Stimulated activated CD8-positive, alpha-beta memory T cell treated with anti-CD3 and anti-CD28 coated beads, Interleukin-2, amount 100 ng/mL, for 48 hours (primary cell): Measurements from ENCODE around the gene ZNF714.

Experiments used
- DNase-seq, 2 donors: peaks; one replicate each; pipeline ENCODE4 v3.0.0-alpha.2; 2020; ENCODE audit warnings: low read depth in 2 of 2

The ZNF714 gene

DNA sequence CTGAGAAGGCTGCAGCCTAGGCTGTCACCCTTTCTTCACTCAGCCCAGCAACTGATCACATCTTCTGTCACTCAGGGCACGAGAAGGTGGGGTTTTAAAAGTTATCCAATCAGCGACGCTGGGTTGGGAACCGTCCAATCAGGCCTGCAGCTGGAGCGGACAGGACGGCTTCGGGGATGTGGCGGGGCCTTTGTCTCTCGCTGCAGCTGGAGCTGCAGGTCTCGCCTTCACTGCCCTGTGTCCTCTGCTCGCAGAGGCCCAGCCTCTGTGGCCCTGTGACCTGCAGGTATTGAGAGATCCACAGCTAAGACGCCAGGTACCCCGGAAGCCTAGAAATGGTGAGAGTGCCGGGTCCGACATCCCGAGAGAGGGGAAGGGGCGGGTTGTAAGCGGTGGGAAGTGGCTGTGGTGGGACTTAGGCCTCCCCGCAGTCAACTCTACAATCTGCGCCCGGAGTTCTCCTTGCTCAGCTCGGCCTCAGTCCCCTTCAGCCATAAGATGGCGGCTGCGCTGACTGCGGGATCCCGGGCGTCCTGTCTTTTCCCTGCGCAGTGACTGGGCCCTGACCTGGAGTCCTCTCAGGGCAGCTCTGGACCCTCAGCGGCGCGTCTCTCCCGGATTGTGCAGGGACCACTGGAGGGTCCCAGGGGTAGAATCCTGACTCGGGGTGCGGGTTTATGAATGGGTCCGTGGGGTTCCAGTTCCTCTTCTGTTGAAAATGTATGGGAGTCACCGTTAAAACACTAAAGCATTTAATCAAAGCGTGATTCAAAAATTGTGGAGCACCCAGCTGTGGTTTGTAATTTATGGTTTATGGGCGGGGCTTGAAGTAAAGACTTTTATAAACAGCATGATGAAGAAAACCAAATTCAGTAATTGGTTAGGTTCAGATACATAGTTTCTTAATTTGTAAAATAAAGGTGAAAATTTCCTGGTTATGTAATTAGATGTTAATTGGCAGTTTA is at the start of gene ZNF714:
TSS of gene ZNF714 (plus strand) at position 193 of the 965 bp plus-strand sequence. CDS start 16,066 bp downstream, outside the sequence.
- DNase-seq: peak; percentile 50 to 70

DNA sequence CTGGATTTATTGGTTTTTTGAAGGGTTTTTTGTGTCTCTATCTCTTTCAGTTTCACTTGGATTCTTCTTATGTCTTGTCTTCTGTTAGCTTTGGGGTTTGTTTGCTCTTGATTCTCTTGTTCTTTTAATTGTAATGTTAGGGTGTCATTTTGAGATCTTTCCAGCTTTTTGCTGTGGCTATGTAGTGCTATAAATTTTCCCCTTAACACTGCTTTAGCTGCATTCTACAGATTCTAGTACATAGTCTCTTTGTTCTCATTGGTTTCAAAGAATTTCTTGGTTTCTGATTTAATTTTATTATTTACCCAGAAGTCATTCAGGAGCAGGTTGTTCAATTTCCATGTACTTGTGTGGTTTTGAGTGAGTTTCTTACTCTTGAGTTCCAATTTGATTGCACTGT is 37.0 kb upstream of the ZNF714 start:
- no peak for DNase-seq

DNA sequence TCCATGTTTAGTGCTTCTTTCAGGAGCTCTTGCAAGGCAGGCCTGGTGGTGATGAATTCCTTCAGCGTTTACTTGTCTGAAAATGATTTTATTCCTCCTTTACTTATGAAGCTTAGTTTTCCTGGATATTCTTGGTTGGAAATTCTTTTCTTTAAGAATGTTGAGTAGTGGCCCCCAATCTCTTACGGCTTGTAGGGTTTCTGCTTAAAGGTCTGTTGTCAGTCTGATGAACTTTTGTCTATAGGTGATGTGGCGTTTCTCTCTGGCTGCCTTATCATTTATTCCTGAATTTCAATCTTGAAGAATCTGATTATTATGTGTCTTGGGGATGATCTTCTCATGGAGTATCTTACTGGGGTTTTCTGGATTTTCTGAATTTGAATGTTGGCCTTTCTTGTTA is 35.5 kb upstream of the ZNF714 start:
- DNase-seq: no peak

DNA sequence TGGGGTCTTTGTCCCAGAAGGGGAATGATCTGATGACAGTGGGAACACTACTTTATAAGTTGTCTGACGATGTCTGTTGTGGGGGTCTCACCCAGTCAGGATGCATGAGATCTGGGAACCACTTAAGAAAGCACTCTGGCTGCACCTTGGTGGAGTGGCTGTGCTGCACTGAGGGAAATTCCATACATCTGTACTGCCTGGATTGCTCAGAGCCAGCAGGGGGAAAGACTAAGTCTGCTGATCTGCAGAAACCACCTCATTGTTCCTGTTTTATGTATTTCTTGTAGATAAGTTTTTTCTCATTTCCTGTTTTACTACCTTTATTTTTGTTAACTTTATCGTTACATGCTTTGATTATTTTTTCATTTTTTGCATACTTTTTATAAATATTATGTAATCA is 34.3 kb upstream of the ZNF714 start:
- no peak for DNase-seq

DNA sequence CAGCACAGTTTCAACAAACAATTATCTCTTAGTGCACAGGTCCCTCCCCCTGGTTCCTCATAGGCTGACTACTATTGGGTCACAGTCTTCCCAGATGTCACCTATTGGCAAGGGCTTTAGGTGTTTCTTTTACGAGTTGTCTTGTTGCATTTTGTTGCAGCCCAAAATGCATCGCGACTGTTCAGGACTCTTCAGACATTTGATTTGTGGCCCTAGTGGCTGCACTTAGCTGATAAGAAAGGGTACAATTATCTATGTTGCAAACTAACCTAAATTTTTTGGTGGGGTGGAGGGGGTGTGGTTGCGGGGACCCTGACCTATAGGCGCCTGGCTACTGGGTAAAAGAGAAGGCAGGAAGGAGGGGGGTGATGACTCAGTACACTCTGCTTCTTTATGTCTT is 29.1 kb upstream of the ZNF714 start:
- DNase-seq: no peak

DNA sequence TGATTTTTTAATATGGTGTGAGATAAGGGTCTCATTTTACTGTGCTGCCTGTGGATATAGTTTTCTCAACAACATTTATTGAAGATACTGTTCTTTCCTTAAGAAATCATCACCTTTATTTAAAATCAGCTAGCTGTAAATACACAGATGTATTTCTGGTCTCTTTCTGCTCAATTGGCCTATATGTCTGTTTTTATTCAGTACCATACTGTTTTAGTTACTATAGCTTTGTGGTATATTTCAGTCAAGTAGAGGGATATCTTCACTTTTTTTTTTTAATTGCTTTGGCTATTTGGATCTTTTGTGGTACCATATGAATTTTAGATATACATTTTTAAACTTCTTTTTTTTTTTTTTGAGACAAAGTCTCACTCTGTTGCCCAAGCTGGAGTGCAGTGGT is 16.7 kb upstream of the ZNF714 start:
- no peak for DNase-seq

DNA sequence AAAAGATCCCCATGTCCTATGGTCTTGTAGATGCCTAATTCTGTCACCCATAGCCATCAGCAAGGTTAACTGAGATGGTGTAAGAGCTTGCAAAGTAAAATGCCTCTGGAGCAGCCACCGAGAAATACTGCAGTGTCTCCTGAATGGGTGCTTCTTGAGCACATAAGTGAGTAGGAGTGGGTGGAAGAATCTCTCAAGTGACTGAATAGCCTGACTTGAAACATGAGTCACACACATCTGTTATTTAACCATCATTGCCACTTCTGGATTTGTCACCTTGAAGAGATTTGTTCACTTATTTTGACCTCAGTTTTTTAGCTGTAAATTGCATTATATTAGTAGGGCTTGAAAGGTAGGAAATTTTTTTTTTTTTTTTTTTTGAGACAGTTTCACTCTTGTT is 2.3 kb downstream of the ZNF714 start:
- DNase-seq: no peak

DNA sequence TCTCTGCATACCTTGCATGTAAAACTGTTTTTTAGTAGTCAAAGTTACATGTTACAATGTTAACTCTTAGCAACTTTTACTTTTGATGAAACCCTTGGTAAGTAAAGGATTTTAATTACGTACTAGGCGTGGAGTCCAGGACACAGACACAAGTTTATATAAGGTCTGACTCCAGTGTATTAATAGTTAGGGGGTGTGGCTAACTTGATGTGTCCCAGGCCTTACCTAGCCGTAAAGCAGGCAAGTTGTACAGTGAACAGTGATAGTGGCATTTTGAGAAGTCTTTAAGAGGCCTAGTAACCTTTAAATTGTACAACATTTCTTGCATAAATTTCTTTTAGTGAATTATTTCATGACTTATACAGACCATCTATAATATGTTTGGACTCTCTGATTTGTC is 5.9 kb downstream of the ZNF714 start:
- DNase-seq: no peak

DNA sequence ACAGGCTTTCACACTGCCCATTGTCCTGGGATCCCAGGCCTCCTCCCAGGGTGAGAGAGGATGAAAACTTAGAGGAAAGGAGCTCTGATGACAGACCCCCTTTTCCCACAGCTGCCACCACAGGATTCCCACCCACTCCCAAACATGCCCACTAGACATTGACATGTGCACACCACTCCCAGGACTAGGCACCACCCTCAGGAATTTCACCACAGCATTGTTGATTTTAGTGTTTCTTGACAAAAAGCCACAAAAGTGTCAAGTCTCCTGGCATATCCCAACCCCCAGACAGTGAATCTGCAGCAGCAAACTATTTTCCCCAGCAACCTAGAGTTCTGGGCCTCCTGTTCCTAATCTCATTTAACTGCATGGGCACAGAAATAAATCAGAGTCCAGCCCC is 10.1 kb downstream of the ZNF714 start:
- no peak for DNase-seq

DNA sequence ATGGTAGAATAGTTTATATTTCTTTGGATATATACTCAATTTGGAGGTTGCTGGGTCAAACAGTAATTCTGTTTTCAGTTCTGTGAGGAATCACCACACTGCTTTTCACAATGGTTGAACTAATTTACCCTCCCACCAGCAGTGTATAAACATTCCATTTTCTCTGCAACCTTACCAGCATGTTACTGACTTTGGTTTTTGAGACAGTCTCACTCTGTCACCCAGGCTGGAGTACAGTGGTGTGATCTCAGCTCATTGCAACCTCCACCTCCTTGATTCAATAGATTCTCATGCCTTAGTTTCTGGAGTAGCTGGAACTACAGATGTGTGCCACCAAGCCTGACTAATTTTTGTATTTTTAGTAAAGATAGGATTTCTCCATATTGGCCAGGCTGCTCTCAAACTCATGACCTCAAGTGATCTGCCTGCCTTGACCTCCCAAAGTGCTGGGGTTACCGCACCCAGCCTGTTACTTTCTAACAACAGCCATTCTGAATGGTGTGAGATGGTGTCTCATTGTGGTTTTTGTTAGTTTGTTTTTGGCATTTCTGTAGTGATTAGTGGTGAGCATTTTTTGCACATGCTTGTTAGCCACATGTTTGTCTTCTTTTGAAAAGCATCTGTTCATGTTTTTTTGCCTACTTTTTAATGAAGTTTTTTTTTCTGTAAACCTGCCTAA is 12.5 kb downstream of the ZNF714 start:
- DNase-seq: no peak

DNA sequence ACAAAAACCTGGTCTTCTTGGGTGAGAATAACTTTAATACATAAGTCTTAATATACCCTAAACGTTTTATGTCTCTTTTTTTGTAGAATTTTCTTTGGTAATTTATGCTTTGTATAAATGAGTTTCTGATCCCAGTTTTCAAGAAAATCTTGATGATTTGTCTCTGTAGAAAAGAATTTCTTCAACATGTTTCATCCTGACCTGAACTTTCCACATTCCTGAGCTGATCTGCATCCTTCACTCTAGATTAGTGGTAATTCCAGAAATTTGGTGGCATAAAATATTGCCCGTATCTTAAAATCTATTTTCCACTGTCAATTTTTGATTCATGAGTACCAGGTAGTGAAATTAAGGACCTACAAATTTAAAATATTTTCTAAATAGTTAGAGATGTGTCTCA is 16.3 kb downstream of the ZNF714 start:
- no peak for DNase-seq

DNA sequence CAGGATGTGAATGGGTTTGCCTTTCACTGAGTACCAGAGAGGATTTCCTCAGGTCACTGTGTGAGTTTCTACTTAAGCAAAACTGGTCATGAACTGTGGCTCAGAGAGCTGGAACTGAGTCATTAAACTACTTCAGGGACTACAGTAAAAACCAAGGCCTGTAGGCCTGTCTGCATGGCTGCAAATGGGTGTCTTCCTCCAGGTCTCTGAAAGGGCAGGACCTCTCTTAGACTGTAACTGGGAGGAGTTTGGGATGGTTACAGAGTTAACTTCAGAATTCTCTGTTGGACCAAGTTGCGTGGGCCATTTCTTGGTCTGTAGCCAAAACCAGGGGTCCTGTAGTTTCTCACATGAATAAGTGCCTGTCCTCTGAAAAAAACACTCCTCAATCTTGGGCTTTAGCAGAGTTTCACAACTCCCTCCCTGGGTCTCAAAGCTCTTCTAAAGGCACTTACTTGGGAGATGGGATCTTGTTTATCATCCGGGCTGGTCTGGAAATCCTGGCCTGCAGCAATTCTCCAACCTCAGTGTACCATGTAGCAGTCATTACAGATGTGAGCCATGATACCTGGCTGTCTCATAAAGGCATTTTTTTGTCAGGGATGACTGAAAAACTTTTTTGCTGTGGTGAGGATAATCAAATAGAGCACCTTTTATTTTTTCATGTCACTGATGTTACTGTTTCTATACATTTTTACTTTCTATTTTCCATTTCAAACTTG is 19.7 kb downstream of the ZNF714 start:
- DNase-seq: no peak

DNA sequence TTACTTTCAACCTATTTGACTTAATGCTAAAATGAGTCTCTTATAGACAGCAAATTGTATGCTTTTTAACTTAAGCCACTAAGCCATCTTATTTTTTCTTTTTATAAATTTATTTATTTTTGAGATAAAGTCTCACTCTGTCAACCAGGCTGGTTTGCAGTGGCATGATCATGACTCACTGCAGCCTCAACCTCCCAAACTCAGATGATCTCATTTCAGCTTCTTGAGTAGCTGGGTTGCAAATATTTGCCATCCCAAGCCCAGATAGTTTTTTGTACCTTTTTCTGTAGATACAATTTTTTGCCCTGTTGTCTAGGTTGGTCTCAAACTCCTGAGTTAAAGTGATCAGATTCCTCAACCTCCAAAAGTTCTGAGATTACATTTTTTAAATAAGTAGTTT is 27.1 kb downstream of the ZNF714 start:
- DNase-seq: no peak

DNA sequence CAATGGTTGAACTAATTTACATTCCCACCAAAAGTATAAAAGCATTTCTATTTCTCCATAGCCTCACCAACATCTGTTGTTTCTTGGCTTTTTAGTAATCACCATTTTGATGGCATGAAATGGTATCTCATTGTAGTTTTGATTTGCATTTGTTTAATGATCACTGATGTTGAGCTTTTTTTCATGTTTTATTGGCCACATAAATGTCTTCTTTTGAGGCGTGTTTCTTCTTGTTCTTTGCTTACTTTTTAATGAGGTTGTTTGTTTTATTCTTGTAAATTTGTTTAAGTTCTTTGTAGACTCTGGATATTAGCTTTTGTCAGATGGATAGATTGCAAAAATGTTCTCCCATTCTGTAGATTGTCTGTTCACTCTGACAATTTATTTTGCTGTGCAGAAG is 28.2 kb downstream of the ZNF714 start:
- no peak for DNase-seq

DNA sequence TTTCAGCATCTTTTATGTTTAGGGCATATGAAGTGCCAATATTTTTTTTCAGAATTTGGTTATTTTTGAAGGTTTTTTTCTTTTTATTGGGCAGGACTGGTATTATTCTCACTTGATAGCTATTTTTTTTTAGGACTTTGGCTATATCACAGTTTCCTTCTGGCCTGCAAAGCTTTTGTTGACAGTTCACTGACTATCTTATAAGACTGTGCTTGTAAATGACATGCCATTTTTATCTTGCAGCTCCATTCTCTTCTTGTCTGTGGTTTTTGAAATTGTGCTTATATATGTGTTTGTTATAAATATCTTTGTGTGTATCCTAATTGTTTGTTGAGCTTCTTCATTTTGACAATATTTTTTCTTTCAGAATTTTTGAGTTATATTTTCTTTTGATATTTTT is 33.4 kb downstream of the ZNF714 start:
- DNase-seq: no peak

DNA sequence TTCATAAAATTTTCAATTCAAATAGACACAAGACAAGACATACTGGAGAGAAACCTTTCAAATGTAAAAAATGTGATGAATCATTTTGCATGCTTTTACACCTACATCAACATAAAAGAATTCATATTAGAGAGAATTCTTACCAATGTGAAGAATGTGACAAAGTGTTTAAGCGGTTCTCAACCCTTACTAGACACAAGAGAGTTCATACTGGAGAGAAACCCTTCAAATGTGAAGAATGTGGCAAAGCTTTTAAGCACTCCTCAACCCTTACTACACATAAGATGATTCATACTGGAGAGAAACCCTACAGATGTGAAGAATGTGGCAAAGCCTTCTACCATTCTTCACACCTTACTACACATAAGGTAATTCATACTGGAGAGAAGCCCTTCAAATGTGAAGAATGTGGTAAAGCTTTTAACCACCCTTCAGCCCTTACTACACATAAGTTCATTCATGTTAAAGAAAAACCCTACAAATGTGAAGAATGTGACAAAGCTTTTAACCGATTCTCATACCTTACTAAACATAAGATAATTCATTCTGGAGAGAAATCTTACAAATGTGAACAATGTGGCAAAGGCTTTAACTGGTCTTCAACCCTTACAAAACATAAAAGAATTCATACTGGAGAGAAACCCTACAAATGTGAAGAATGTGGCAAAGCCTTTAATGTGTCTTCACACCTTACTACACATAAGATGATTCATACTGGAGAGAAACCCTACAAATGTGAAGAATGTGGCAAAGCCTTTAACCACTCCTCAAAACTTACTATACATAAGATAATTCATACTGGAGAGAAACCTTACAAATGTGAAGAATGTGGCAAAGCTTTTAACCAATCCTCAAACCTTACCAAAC is 35.3 kb downstream of the ZNF714 start:
- no peak for DNase-seq

DNA sequence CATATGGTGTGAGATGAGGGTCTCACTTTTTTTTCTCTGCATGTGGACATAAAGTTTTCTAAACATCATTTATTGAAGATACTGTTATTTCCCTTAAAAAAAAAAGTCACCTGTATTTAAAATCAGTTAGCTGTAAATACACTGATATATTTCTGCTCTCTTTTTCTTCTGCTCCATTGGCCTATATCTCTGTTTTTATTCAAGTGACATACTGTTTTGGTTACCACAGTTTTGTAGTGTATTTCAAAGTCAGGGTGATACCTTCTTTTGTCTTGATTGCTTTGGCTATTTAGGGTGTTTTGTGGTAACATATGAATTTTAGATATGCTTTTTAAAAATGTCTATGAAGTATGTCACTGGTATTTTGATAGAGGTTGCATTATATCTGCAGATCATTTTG is 44.1 kb downstream of the ZNF714 start:
- no peak for DNase-seq

DNA sequence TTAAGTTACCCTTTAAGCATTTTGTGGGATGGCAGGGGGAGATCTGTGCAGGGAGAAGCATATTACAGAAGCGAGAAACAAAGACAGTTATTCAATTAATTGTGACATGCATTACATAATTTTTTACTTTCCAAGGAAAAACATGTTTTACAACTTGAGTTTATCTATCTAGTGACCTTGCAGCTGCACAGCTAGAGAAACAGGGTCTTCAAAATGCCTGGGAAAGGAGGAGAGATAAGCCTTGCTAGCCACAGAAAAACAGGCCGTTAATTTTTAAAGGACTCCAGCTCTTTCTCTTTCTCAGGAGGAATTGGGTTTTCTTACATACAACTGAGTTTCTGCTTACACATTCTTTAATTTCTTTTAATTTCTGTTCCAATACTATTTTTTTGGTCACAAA is 45.0 kb downstream of the ZNF714 start:
- DNase-seq: no peak

DNA sequence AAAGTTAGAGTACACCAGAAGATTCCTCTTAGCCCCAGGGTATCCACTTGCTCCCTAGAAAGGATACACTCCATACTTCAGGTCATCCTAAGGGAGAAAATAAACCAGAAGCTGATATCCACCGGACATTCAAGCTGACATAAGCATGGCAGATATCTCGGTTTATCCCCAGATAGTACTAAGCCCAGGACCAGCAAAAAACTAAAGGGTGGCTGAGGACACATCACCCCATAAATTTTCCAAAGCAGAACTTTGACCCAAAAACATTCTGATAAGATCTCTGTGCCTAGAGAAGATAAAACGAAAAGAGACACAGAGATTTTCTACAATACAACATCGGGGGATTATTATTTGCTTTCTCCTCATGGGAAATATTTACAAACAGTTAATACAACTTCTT is 45.9 kb downstream of the ZNF714 start:
- DNase-seq: no peak

DNA sequence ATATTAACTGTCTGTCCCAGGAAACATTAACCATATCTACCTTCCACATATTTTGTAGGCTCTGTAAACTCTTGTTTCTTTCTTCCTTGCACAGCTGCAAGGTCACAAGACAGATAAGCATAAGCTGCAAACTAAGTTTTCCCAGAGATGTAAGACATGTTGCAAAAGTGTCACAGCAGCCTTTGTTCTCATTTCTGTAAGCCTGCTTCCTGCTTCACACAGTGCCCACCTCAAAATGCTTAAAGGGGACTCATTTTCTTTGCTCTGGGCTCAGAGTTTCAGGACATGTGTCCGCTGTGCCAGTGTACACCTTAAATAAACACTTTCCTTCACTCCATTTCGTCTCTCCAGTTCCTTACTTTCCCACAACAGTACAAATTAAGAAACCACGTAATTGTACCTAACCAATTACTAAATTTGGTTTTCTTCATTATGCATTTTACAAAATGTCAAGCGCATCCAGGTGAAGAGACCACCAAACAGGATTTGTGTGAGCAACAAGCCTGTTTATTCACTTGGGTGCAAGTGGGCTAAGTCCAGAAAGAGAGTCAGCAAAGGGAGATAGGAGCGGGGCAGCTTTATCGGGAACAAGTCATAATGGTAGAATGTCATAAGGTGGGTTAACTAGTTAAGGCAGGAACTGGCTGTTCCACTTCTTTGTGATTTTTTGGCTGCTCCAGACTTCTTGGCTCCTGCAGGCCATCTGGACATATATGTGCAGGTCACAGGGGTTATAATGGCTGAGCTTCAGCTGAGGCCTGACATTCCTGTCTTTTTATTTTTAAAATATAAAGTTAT is 47.1 kb downstream of the ZNF714 start:
- no peak for DNase-seq
